ACC112 (cell line): ENCODE results near the gene RGS19.

Experiments
- H2AFZ ChIP-seq: fragments of 200-600 bp; sonication (generic); one replicate; pipeline ENCODE4 v1.6.0; 2017; ENCODE audit warnings: antibody characterized with exemption, low read length; ENCODE audit not compliant: unreplicated experiment
- H3K27ac ChIP-seq: fragments of 200-600 bp; sonication (generic); 2 replicates; pipeline ENCODE4 v1.5.1; 2014; ENCODE audit warnings: low read depth, mild to moderate bottlenecking, antibody characterized with exemption, low read length, moderate library complexity
- H3K27me3 ChIP-seq: fragments of 200-600 bp; sonication (generic); 2 replicates; pipeline ENCODE4 v1.6.1; 2014; ENCODE audit warnings: mild to moderate bottlenecking, antibody characterized with exemption, low read length, moderate library complexity, mixed read lengths; ENCODE audit not compliant: insufficient read depth
- H3K36me3 ChIP-seq: fragments of 200-600 bp; sonication (generic); 2 replicates; pipeline ENCODE4 v1.6.1; 2016; ENCODE audit warnings: mild to moderate bottlenecking, antibody characterized with exemption, low read length, moderate library complexity, mixed read lengths; ENCODE audit not compliant: insufficient read depth
- H3K4me1 ChIP-seq: fragments of 200-600 bp; sonication (generic); one replicate; pipeline ENCODE4 v1.6.1; 2016; ENCODE audit warnings: low read length, mixed read lengths; ENCODE audit not compliant: insufficient read depth, unreplicated experiment, control insufficient read depth
- H3K4me3 ChIP-seq: fragments of 200-600 bp; sonication (generic); 2 replicates; pipeline ENCODE4 v1.5.1; 2014; ENCODE audit warnings: mild to moderate bottlenecking, low read depth, low read length
- H3K79me2 ChIP-seq: fragments of 200-600 bp; sonication (generic); one replicate; pipeline ENCODE4 v1.6.0; 2016; ENCODE audit warnings: low read length; ENCODE audit not compliant: control insufficient read depth, unreplicated experiment, insufficient read depth

Gene RGS19

DNA sequence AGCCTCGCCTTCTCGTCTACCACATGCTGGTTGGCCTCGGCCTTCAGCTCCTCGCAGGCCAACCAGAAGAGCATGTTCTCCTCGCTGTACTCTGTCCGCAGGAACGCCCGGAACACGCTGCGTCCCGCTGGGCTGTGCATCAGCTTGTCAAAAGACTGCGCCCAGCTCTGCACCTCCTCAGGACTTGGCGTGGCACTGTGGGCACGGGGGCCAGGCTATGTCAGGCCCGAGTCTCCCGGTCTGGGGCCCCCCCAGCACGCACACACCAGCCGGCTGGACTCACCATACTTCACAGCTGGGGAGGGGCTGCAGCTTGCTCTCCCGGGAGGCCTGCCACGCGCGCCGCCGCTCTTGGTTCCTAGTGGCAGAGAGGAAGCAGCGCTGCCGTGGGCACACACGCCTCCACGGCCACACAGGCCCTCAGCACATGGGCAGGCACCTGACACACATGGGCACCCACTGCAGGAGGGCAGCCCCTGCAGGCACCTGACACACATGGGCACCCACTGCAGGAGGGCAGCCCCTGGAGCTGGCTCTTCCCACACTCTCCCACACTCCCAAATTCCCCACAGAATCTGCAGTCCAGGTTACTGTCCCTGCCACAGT lies 5.0 kb downstream of the RGS19 start:
- H2AFZ ChIP-seq, result no peak overlapping the region
- H3K4me3 ChIP-seq, result no peak overlapping the region
- H3K79me2 ChIP-seq, result peaks cover 5% of the 10 kb centered on the region
- H3K27ac ChIP-seq, result no peak overlapping the region
- H3K36me3 ChIP-seq, result no peaks in the 10 kb centered on the region
- H3K27me3 ChIP-seq, result no peaks in the 10 kb centered on the region
- H3K4me1 ChIP-seq, result peaks cover 13% of the 10 kb centered on the region

DNA sequence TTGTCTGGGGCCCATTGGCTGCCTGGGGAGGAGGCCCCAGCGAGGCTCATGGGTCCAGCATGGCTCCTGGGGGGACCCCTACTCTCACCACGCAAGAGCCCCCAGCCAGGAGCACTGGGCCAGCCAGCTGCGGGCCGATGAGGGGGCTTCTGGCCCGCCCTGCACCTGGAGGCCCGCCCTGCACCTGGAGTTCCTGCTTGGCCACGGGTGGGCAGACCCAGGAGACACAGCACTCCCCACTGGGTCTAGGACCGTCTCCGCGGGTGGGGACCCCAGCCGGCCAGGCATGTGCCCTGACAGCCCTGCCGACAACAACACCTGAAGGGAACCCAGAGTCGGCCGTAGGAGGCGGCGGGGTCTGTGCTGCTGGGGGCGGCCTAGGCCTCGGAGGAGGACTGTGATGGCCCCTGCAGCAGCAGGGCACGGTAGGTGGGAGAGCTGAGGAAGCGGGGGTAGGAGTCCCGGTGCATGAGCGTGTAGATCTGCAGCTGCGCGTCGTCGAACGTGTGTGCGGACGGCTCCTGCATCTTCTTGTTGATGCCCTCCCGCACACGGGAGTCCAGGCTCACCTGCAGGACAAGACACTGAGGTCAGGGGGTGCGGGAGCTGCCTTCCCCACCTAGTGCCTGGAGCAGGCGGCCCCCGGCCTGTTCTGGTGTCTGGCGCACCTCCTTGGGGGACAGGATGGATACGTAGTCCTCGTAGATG lies 5.7 kb downstream of the RGS19 start:
- Histone ChIP-seq H2AFZ (no peak overlapping the region), H3K4me1 (peaks cover 8% of the 10 kb centered on the region), H3K27ac (no peak overlapping the region), H3K36me3 (no peaks in the 10 kb centered on the region), H3K79me2 (peaks cover 5% of the 10 kb centered on the region), H3K4me3 (no peak overlapping the region), H3K27me3 (no peaks in the 10 kb centered on the region)

DNA sequence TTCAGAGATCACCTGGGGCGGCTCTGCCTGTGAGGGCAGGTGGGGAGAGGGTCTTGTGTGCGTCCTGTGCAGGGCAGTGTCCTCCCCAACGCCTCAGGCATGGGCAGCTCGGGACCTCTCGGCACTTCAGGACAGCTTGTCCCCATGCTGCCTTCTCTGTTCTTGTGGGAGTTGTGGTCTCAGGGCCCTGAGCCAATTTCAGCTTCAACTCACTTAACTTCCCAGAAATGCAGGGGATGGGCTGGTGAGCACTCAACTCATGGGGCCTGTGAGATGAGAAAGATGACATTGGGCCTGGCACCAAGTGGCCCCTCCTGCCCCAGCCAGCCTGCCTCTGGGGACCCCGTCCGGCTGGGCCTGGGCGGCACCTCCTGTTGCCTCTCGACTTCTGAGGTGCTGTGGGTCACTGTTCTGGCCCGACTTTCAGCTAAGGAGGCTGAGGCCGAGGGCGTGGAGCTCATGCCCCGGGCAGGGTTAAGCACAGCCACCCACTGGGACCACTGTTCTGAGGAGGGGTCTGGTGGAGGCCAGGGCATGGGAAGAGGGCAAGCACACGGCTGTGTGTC lies 6.7 kb downstream of the RGS19 start:
- Histone ChIP-seq H3K4me3 (no peak overlapping the region), H3K79me2 (no peaks in the 10 kb centered on the region), H3K36me3 (no peaks in the 10 kb centered on the region), H3K4me1 (no peaks in the 10 kb centered on the region), H2AFZ (no peak overlapping the region), H3K27ac (no peak overlapping the region), H3K27me3 (no peaks in the 10 kb centered on the region)

DNA sequence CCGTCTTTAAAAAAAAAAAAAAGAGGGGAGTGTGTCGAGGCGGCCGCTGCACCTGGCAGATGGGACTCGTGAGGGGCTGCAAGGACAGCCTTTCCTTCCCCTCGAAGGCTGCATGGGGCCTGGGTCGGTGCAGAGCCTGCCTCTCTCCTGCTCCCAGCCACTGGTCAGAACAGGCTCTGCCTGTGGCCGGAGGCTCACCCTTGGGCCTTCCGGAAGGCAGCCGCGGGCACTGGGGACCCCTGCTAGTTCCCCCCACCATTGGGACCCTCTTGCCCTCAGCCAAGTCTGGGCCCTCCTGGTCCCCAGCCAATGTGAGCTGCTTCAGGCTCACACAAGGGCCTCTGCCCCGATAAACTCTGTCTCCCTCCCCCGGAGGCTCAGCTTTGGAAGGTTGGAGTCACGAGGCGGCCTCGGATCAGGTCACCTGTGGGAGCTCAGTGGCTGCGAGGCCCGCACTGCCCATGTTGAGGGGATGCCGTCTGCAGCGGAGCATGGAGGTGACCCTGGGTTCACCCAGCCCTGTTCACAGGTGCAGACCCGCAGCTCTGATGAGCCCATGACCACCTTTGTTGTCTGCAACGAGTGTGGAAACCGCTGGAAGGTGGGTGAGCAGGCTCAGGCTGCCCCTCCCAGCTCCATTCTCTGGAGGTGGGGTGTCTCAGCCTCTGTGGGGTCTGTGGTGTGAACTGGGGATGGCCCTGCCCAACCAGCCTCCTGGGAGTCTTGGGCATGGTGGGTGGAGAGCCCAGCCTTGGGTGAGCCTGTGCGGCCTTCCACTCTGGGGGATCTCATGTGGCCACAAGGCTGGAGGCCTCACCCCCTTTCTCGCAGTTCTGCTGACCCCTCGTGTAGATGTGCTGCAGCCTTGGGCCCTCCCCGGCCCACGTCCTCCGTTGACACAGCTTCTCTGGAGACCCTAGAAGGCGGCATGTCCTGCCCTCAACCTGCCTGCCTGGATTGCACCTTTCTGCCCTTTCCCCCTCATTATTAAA lies 7.7 kb downstream of the RGS19 start:
- H2AFZ ChIP-seq, result no peak overlapping the region
- H3K27me3 ChIP-seq, result no peaks in the 10 kb centered on the region
- no peaks in the 10 kb centered on the region for H3K36me3 ChIP-seq
- no peaks in the 10 kb centered on the region for H3K79me2 ChIP-seq
- no peak overlapping the region for H3K27ac ChIP-seq
- no peaks in the 10 kb centered on the region for H3K4me1 ChIP-seq
- H3K4me3 ChIP-seq, result no peak overlapping the region

DNA sequence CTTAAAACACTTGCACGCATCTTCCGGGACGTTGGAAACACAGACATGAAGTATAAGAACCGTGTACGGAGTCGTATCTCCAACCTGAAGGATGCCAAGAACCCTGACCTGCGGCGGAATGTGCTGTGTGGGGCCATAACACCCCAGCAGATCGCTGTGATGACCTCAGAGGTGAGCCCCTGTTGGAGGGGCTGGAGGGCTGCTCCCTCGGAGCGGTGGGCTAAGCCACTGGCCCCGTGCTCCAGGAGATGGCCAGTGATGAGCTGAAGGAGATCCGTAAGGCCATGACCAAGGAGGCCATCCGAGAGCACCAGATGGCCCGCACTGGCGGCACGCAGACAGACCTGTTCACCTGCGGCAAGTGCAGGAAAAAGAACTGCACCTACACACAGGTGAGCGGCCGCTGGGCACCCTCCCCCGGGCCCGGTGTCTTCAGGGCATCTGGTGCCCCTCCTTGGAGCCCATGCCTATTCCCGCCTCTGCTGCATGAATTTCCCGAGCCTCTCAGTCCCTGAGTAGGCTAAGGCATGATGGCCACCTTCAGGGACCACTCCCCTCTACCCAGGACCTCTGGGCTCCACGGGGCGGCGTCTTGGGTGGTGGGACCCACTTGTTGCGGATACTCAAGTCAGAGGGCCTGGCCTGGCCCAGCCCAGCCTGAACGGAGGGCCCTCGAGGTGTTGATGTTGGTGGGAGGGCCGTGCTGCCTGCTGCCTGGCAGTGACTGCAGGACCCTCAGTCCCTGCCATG lies 8.9 kb downstream of the RGS19 start:
- Histone ChIP-seq H3K27ac (no peak overlapping the region), H3K36me3 (no peaks in the 10 kb centered on the region), H2AFZ (no peak overlapping the region), H3K4me1 (peaks cover 12% of the 10 kb centered on the region), H3K79me2 (no peaks in the 10 kb centered on the region), H3K4me3 (no peak overlapping the region), H3K27me3 (no peaks in the 10 kb centered on the region)

DNA sequence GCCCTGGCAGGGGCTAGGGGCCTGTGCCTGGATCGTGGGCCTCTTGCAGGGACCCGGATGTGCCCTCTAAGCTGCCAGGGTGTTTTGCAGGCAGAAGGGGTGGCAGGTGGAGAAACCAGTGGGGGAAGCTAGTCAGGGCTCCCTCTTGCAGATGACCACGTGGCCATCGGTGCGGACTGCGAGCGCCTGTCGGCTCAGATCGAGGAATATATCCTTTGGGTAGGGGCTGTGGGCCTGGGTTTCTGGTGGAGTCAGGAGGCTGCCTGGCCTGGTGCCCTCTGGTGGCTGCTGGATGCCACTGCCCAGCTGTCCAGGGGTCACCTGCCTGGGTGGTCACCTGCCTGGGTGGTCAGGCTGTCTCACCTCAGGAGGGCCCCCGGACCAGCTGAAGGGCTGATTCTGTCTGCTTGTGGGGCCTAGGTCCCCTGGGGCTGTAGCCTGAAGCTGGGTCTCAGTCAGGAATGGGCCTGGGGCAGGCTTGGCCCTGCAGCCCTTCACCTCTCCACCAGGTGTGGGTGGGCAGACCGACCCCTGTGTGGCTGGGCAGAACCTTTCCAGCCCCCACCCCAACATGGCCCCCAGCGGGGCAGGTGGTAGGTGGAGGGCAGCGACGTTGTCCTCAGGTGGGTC lies 9.6 kb downstream of the RGS19 start:
- no peak overlapping the region for H2AFZ ChIP-seq
- H3K27ac ChIP-seq, result no peak overlapping the region
- no peaks in the 10 kb centered on the region for H3K79me2 ChIP-seq
- H3K4me1 ChIP-seq, result peaks cover 18% of the 10 kb centered on the region
- no peak overlapping the region for H3K4me3 ChIP-seq
- no peaks in the 10 kb centered on the region for H3K36me3 ChIP-seq
- H3K27me3 ChIP-seq, result no peaks in the 10 kb centered on the region

DNA sequence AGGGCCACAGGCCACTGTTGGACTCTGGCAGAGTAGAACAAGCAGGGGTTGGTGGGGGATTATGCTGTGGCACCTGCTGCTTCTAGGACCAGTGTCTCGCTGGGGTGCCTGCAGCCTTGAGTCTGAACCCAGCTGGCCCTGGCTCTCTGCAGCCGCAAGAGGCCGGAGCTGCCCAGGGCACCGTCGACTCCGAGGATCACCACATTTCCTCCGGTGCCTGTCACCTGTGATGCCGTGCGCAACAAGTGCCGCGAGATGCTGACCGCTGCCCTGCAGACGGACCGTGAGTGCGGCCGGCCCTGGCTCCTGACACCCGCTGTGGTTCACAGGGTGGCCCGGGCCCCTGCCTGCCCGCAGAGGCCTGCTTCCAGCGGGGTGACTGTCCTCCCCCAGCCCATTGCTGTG lies 10.1 kb downstream of the RGS19 start:
- Histone ChIP-seq H3K4me1 (peaks cover 23% of the 10 kb centered on the region), H2AFZ (no peak overlapping the region), H3K27me3 (no peaks in the 10 kb centered on the region), H3K79me2 (no peaks in the 10 kb centered on the region), H3K36me3 (no peaks in the 10 kb centered on the region), H3K27ac (no peak overlapping the region), H3K4me3 (no peak overlapping the region)

DNA sequence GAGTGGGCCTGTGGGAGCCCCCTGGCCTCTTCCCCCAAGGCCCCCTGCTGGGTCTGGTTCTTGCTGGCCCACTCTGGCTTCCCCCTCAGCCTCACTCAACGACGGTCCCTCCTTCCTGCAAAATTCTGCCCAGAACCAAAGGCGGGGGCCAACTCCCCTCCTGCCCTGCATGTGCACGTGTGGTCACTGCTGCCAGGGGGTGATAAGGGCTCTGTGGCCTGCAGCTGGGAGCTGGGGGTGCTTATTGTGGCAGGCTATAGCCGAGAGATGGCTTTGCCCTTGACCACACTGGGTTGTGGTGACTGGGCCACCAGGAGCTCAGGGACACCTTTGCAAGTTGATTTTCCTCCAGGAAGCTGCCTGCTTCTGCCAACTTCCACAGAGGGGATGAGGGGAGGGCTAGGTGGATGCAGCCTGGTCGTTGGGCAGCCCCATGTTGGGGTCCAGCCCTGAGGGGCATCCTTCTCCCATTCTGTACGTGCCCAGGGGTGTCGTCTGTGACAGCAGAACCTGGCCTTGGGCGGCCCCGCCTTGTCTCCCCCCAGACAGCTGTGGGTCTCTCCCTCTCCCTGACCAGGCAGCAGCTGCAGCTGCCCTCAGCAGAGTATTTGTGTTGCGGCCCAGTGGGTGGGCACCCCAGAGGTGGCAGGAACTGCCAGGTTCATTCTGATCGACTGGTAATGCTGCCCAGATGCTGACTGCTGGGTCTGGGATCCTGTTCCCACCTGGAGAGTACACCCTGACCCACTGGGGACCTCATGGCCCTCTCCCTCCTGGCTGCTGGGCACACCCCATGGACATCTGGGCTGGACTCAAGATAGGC lies 10.7 kb downstream of the RGS19 start:
- H3K79me2 ChIP-seq, result peaks cover under 1% of the 10 kb centered on the region
- H3K36me3 ChIP-seq, result no peaks in the 10 kb centered on the region
- no peaks in the 10 kb centered on the region for H3K27me3 ChIP-seq
- no peak overlapping the region for H2AFZ ChIP-seq
- no peak overlapping the region for H3K4me3 ChIP-seq
- H3K4me1 ChIP-seq, result peaks cover 26% of the 10 kb centered on the region
- H3K27ac ChIP-seq, result no peak overlapping the region

DNA sequence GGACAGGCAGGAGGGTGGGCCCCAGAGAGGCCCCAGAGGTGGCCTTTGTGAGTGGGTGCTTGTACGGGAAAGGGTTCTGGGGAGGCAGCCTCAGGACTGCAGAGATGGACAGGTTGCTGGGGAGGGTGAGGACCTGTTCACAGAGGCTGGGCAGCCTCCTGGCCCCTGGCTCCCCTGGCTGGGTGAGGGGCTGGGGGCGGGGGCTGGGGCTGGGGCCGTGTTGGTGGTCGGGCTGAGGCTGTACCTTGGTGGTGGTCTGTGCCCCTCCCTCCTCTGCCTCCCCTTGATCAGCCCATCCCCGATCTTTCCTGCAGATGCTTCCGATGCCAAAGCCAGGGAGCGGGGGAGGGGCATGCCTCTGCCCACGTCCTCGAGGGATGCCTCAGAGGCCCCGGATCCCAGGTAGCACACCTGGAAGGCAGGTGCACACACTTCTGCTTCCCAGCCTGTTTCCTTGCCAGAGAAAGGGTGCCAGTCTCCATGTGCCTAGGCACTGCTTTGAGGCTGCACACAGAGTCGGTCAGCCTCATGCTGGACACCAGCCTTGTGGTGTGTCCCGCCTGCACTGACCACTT lies 11.5 kb downstream of the RGS19 start:
- no peak overlapping the region for H3K4me3 ChIP-seq
- H3K27ac ChIP-seq, result no peak overlapping the region
- H3K27me3 ChIP-seq, result no peaks in the 10 kb centered on the region
- H3K36me3 ChIP-seq, result no peaks in the 10 kb centered on the region
- H2AFZ ChIP-seq, result no peak overlapping the region
- peaks cover 26% of the 10 kb centered on the region for H3K4me1 ChIP-seq
- peaks cover 6% of the 10 kb centered on the region for H3K79me2 ChIP-seq
